ENCODE measurements around the gene PRPF38B.
"Not testable (repeated sequence)": the region's sequence is repeated elsewhere in the genome, so short reads cannot be mapped to it uniquely, and the experiment has no call there.

GRCh38 chr1:108702109-108702508 lies 10.0 kb downstream of the PRPF38B start:
- TF ChIP-seq EP300 (IDR thresholded peaks at IDR 0.05; ENCODE audit: borderline replicate concordance in 1 of 2, control insufficient read depth in 1 of 2, low read depth in 2 of 2, low read length in 2 of 2); CHD2 (IDR thresholded peaks at IDR 0.05; ENCODE audit: borderline replicate concordance, low read depth, low read length); SMC3 (IDR thresholded peaks at IDR 0.05; ENCODE audit: borderline replicate concordance, low read length): not testable (repeated sequence)
